ENCODE data around the gene PODXL2. TPM values are rescaled to one million over a fixed set of nuclear protein-coding genes. Genes with fewer than 3 reads are reported as not detected.

Gene PODXL2
- total and polyA plus RNA-seq, 2 of the 8 experiments (the other 6 are each of a cell fraction or from before 2014, with no cell fraction given), result 27.6 to 31.6 TPM

GRCh38 chr3:127670229-127670559 lies 41.2 kb downstream of the PODXL2 start (continued):
- TF ChIP-seq ASH2L (IDR thresholded peaks at IDR 0.05; ENCODE audit: low read length) (no peak), SAP30 (IDR thresholded peaks at IDR 0.05; ENCODE audit: insufficient read depth, insufficient replicate concordance, low read length) (no peak), CHD1 (IDR thresholded peaks at IDR 0.05; ENCODE audit: low read depth, low read length) (no peak)

All from H1 (cell line).